Neural cell (in vitro differentiated cells): ENCODE measurements around the gene JMJD7. TPM values are rescaled to one million over a fixed set of nuclear protein-coding genes. Genes with fewer than 3 reads are reported as not detected.

Experiments used
- H2AFZ ChIP-seq: fragments of 200-600, 300-800 bp; sonication (generic), shearing (Covaris generic); 2 replicates; pipeline ENCODE4 v1.6.0; 2014; ENCODE audit warnings: low read depth, mild to moderate bottlenecking, antibody characterized with exemption, low read length, moderate library complexity
- H3F3A ChIP-seq: fragments of 200-600 bp; shearing (Covaris generic); 2 replicates; pipeline ENCODE4 v1.6.1; 2016; ENCODE audit warnings: mild to moderate bottlenecking, moderate library complexity, mixed read lengths, antibody characterized with exemption, low read length; ENCODE audit not compliant: insufficient read depth, poor library complexity, severe bottlenecking
- H3K27ac ChIP-seq: fragments of 200-600, 300-800 bp; sonication (generic), shearing (Covaris generic); 2 replicates; pipeline ENCODE4 v1.5.1; 2014; ENCODE audit warnings: mild to moderate bottlenecking, low read length, moderate library complexity
- H3K27me3 ChIP-seq: fragments of 300-800, 200-600 bp; sonication (generic), shearing (Covaris generic); 2 replicates; pipeline ENCODE4 v1.6.0; 2014; ENCODE audit warnings: mild to moderate bottlenecking, low read depth, low read length, moderate library complexity; ENCODE audit not compliant: insufficient read depth
- H3K36me3 ChIP-seq: fragments of 300-800, 200-600 bp; sonication (generic), shearing (Covaris generic); 2 replicates; pipeline ENCODE4 v1.5.1; 2014; ENCODE audit warnings: mild to moderate bottlenecking, antibody characterized with exemption, low read length, moderate library complexity; ENCODE audit not compliant: insufficient read depth
- H3K4me2 ChIP-seq: fragments of 300-800, 200-600 bp; sonication (generic), shearing (Covaris generic); 2 replicates; pipeline ENCODE4 v1.6.0; 2014; ENCODE audit warnings: mild to moderate bottlenecking, low read length
- H3K4me3 ChIP-seq: fragments of 300-800, 200-600 bp; sonication (generic), shearing (Covaris generic); 2 replicates; pipeline ENCODE4 v1.5.1; 2014; ENCODE audit warnings: mild to moderate bottlenecking, low read length, moderate library complexity
- H3K79me2 ChIP-seq: fragments of 200-600 bp; shearing (Covaris generic); replicated peaks from 2 replicates; pipeline ENCODE4 v1.6.0; 2014; ENCODE audit warnings: mild to moderate bottlenecking, low read length, moderate library complexity; ENCODE audit not compliant: insufficient read depth
- H3K9ac ChIP-seq: fragments of 300-800, 200-600 bp; sonication (generic), shearing (Covaris generic); 2 replicates; pipeline ENCODE4 v1.6.1; 2016; ENCODE audit warnings: mild to moderate bottlenecking, low read length, mixed read lengths
- H3K9me2 ChIP-seq: fragments of 200-600 bp; shearing (Covaris generic); 2 replicates; pipeline ENCODE4 v1.6.1; 2016; ENCODE audit warnings: mild to moderate bottlenecking, low read length, mixed read lengths; ENCODE audit not compliant: insufficient read depth
- H3K9me3 ChIP-seq: fragments of 200-600, 300-800 bp; sonication (generic), shearing (Covaris generic); 2 replicates; pipeline ENCODE4 v1.6.1; 2016; ENCODE audit warnings: mild to moderate bottlenecking, mixed run types, low read length, moderate library complexity, mixed read lengths
- H4K20me1 ChIP-seq: fragments of 200-600 bp; shearing (Covaris generic); 2 replicates; pipeline ENCODE4 v1.6.1; 2016; ENCODE audit warnings: mild to moderate bottlenecking, mixed run types; ENCODE audit not compliant: insufficient read depth
- CTCF ChIP-seq: fragments of 450-650 bp; IDR thresholded peaks from 2 replicates; pipeline ENCODE4 v1.5.1; 2014; ENCODE audit warnings: antibody characterized with exemption, mild to moderate bottlenecking, moderate library complexity; ENCODE audit not compliant: poor library complexity, severe bottlenecking
- EP300 ChIP-seq: fragments of 450-650 bp; conservative IDR thresholded peaks from 2 replicates; pipeline ENCODE4 v1.6.1; 2014; ENCODE audit warnings: antibody characterized with exemption, mild to moderate bottlenecking, moderate library complexity; ENCODE audit not compliant: poor library complexity, severe bottlenecking
- EZH2 ChIP-seq: fragments of 200-600, 300-800 bp; shearing (Covaris generic), sonication (generic); IDR thresholded peaks from 2 replicates; pipeline ENCODE4 v1.6.1; 2014; ENCODE audit warnings: antibody characterized with exemption, low read length, borderline replicate concordance, mild to moderate bottlenecking; ENCODE audit not compliant: insufficient read depth, poor library complexity, severe bottlenecking
- MXI1 ChIP-seq: fragments of 450-650 bp; conservative IDR thresholded peaks from 2 replicates; pipeline ENCODE4 v1.6.1; 2014; ENCODE audit warnings: antibody characterized with exemption, mild to moderate bottlenecking; ENCODE audit not compliant: poor library complexity, severe bottlenecking
- POLR2AphosphoS5 ChIP-seq: IDR thresholded peaks from 2 replicates; pipeline ENCODE4 v1.6.1; 2012
- RAD21 ChIP-seq: fragments of 450-650 bp; conservative IDR thresholded peaks from 2 replicates; pipeline ENCODE4 v1.6.1; 2014; ENCODE audit warnings: antibody characterized with exemption, mild to moderate bottlenecking, moderate library complexity
- REST ChIP-seq: IDR thresholded peaks from 2 replicates; pipeline ENCODE4 v1.6.1; 2012; ENCODE audit warnings: borderline replicate concordance
- SMC3 ChIP-seq: fragments of 450-650 bp; conservative IDR thresholded peaks from 2 replicates; pipeline ENCODE4 v1.6.1; 2014; ENCODE audit warnings: antibody characterized with exemption, mild to moderate bottlenecking, moderate library complexity; ENCODE audit not compliant: poor library complexity
- TAF1 ChIP-seq: IDR thresholded peaks from 2 replicates; pipeline ENCODE4 v1.6.1; 2012; ENCODE audit warnings: low read depth
- polyA plus RNA-seq: library from polyadenylated mRNA; depleted of rRNA; stranded (reverse); fragments of >200 nt; gene quantifications from 2 replicates; pipeline ENCODE4 v1.2.3, GENCODE V29; 2014

Gene JMJD7
- polyA plus RNA-seq, 1 donor from 2014 or later, result 14.0 TPM

- Histone ChIP-seq H3K9me3 (no peaks in the 10 kb centered on the region), H3F3A (no peaks in the 10 kb centered on the region), H3K27me3 (no peaks in the 10 kb centered on the region), H2AFZ (no peak overlapping the region), H3K27ac (no peak overlapping the region), H3K79me2 (peaks cover 7% of the 10 kb centered on the region), H3K36me3 (no peaks in the 10 kb centered on the region), H4K20me1 (no peaks in the 10 kb centered on the region), H3K4me3 (no peak overlapping the region), H3K9me2 (no peaks in the 10 kb centered on the region), H3K9ac (no peak overlapping the region), H3K4me2 (no peak overlapping the region)
- TF ChIP-seq EZH2 (no peak), SMC3 (no peak), CTCF (no peak), REST (no peak), POLR2AphosphoS5 (no peak), MXI1 (no peak), EP300 (no peak), TAF1 (no peak), RAD21 (no peak)
These were observed 37.7 kb upstream of the JMJD7 start for GRCh38 chr15:41790169-41790568.

GRCh38 chr15:41790756-41791546, 36.9 kb upstream of the JMJD7 start:
- no peaks in the 10 kb centered on the region for H3K27me3 ChIP-seq
- H3F3A ChIP-seq, result no peaks in the 10 kb centered on the region
- no peak overlapping the region for H3K27ac ChIP-seq
- H3K9me2 ChIP-seq, result no peaks in the 10 kb centered on the region
- H3K79me2 ChIP-seq, result no peaks in the 10 kb centered on the region
- no peak overlapping the region for H3K9ac ChIP-seq
- H2AFZ ChIP-seq, result no peak overlapping the region
- no peaks in the 10 kb centered on the region for H4K20me1 ChIP-seq
- H3K4me3 ChIP-seq, result no peak overlapping the region
- no peak overlapping the region for H3K4me2 ChIP-seq
- no peak for TF ChIP-seq RAD21
- TF ChIP-seq EZH2, result no peak
- TF ChIP-seq EP300, result no peak
- TF ChIP-seq REST, result no peak
- no peak for TF ChIP-seq TAF1
- no peak for TF ChIP-seq SMC3
- no peak for TF ChIP-seq MXI1
- TF ChIP-seq POLR2AphosphoS5, result no peak
- TF ChIP-seq CTCF, result no peak
- no peaks in the 10 kb centered on the region for H3K36me3 ChIP-seq
- H3K9me3 ChIP-seq, result no peaks in the 10 kb centered on the region
